Activated CD4-positive, alpha-beta T cell treated with anti-CD3 and anti-CD28 coated beads, Interleukin-2, amount 50 U/mL, for 48 hours (primary cell): Measurements from ENCODE around the gene THRB.

Experiments used
- DNase-seq, 2 experiments: peaks; one replicate each; pipeline ENCODE4 v3.0.0-alpha.2; 2020

The THRB gene

DNA sequence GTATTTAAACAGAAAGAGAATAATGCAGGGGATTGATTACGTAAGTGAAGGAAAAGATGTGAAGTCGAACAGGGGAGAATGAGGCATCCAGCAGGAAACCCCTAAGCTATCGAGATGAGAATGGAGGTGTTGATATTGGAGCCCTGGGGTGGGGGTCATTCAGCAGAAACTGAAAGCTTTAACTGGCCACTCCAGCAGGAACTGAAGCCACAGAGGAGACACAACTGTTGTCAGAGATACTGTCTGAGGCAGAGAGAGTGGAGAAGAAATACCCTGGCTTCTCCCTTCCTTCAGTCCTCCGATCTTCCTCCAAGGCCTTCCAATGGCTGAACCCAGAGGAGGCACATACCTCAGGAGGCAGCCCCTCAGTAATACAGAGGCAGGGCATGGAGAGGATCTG lies 152.4 kb downstream of the THRB start:
- DNase-seq: no peak

GRCh38 chr3:24341668-24342067 lies 153.0 kb downstream of the THRB start:
- no peak for DNase-seq

DNA sequence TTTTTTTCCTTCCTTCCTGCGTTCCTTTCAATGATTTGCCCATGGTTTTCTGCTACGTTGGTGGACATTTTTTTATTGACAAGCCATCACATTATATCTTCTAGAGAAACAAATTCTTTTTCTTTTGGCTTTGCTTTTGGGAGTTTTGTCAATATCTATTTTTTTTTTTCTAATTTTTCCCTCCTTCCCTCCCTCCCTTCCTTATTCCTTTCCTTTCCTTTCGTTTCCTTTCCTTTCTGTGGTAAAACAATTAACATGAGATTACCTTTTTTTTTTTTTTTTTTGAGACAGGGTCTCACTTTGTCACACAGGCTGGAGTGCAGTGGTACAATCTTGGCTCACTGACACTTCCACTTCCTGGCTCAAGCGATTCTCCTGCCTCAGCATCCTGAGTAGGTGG lies 153.7 kb downstream of the THRB start:
- DNase-seq: no peak

GRCh38 chr3:24340161-24340560 lies 154.5 kb downstream of the THRB start:
- no peak for DNase-seq

GRCh38 chr3:24339266-24339825 lies 155.3 kb downstream of the THRB start:
- no peak for DNase-seq

GRCh38 chr3:24338409-24339130 lies 156.1 kb downstream of the THRB start:
- no peak for DNase-seq

DNA sequence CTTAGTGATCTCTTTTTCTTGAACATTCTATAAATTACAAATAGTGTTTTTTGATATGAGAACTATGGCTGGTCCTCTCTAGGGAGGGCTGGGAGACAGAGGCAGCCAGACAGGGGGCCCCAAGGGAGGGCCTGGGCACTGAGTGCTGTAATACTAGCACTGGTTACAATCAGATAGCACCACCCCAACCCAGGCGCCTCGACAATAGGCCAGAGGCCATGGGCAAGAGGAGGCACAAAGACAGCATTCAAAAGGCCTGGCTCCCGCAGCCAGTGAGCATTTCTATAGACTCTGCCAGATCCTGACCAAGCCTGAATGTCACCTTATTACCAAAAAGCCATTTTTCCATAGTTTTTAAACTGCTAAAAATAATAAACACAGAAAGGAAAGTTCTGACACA lies 158.5 kb downstream of the THRB start:
- DNase-seq: no peak

- DNase-seq: no peak
Observed at GRCh38 chr3:24332092-24332491, 162.6 kb downstream of the THRB start.

GRCh38 chr3:24323272-24323671 lies 171.4 kb downstream of the THRB start:
- no peak for DNase-seq

DNA sequence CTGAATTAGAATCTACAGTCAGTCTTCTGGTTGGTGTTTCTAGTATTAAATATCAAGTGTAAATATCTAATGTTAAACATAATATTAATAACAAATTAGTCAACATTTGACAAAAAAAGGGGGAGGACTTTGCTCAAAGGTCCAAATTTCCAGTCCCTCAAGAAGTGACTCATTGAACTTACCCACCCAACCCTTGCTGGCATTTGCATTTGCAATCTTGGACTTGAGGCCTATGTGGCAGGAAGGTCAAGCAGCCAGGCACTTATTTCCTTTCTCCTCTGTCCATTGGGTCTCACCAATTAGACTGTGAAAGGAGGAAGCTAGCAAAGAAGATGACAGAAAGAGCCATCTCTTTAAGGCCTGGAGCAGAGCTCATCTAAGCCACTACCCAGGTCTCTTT lies 174.0 kb downstream of the THRB start:
- DNase-seq: no peak

DNA sequence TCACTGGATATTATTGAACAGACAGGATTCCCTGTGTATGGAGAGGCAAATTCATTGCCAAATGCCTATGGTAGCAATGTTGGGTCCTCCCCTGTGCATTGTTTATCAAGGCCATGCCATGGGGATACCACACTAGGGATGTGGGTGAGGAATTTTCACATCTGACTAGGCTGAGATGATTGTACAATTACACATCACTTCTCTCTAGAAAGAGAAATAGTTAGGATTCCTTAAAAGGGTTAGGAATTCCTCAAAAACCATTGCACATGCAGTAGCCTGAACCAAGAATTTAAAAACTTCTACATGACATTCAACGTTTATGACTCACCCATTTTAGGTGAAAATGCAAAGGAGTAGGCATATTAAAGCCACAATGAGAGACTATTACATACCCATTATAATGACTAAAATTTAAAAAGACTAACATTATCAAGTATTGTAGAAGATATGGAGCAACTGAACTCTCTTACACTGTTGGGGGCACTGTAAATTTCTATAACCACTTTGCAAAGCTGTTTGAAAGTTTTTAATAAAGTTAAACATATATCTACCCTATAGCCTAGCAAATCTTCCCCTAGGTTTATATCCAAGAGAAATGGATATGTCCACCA lies 175.9 kb downstream of the THRB start:
- no peak for DNase-seq

DNA sequence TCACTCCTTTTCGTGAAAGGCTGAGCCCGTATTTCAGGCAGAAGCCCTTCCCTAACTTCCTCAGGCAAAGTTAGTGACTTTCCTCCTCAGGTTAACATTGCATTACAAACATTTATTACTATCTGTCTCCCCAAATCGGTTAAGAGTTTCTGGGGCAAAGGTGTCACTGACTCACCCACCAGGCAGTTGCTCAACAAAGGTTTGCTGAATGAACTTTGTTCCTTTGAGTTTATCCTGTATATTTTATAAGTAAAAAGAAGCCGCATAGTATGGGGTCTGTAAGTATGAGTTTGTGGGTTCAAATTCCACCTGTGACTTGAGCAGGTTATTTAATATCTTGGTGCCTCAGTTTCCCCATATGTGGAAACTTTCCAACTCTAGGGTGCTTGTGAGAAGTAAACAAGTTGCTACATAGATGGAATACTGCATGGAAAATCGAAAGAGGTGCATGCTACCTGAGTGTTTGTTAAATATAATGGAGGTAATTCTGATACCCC lies 177.7 kb downstream of the THRB start:
- DNase-seq: no peak

- no peak for DNase-seq
Observed at GRCh38 chr3:24315971-24316370, 178.7 kb downstream of the THRB start.

- no peak for DNase-seq
Observed at GRCh38 chr3:24315356-24315755, 179.3 kb downstream of the THRB start.

- no peak for DNase-seq
Observed at GRCh38 chr3:24311881-24312280, 182.8 kb downstream of the THRB start.

DNA sequence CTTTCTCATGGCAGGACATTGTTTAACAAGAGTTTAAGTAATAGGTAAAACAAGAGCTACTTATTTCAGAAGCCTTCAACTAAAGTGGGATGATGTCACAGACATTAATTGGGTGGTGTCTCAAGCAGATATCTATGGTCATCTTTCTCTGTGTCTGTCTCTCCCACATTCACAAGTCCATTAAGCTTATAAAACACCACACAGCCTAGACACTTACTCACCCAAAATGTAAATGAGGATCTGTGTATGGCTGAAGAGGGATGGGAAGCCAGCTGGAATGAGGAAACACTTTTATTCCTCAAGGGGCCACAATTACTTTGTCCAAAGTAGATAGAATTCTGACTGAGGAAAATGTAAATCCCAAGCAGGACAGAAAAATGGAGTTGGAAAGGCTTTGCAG lies 183.8 kb downstream of the THRB start:
- no peak for DNase-seq

DNA sequence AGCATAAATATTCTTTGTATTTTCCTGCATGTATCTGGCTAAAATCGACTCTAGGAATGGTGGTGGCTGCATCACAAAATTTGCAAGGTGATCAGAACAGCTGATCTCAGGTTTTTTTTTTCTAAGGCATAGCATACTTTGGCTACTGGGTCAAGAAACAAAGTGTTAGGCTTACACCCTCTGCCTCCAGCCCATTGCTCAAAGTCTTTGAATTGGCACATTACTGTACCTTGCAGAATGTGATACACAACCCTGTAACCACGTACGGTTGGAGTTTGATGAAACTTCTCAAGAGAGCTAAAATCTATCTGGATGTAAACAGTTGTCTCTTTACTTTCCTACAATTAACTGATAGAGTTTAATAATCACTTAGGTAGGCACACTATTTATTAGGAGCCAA lies 188.1 kb downstream of the THRB start:
- DNase-seq: no peak

DNA sequence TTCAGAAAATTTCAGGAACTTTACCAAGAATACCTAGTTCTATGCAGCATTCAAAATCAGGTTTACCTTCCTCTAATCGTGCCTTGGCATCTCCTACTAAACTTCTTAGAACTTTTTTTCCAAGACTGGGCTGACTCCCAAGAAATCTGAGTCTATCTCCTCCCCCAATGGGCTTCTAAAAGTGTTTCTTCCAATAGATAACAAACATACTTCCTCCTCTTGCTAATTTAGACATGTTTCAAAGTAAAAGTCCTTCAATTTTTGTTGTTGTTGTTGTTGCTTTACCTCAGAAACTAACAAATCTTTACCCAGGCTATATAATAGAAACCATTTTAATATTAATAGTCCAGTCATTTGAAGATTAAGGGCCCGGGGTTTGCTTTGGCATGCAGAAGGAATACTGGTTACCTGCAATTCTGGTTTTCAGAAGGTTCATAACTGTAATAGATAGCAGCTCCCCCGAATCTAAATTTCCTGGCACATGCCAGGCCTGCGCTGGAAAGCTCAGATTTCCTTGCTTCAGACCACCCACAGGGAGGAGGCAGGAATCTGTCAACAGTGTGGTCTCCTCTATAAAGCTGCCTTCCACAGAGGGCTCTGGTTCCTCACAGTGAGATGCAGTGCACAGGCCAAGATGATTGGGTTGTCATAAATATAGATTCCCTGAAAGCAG lies 188.7 kb downstream of the THRB start:
- DNase-seq: no peak

DNA sequence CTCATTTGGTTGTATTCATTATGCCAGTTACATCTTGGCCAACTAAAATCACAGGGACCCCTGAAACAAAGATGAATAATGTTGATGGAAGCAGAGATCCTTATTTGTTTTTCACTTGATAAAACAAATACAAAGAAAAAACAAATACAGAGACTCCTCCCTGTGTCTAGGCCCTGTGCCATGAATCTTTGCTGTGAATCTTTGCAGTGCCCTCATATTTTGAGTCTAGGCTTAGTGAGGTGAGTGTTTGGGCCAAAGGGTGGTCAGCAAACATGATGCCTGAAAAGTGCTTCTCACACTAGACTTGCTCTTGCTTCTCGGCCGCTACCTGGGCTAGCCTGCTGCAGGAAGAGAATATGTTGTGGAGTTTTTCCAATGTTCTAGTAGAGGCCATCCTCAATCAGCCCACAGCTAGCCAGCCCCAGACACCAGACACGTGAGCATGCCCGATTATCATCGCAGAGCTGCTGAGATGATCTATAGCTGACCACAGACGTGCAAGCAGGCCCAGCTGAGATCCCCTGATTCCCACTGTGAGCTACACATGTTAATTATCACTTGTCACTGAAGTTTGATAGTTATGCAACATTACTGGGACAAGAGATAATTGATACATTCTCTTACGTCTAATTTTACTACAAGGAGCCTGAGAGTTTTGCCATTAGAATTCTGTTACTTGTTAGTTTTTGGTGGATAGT lies 191.4 kb downstream of the THRB start:
- no peak for DNase-seq

GRCh38 chr3:24302396-24302795 lies 192.3 kb downstream of the THRB start:
- no peak for DNase-seq

DNA sequence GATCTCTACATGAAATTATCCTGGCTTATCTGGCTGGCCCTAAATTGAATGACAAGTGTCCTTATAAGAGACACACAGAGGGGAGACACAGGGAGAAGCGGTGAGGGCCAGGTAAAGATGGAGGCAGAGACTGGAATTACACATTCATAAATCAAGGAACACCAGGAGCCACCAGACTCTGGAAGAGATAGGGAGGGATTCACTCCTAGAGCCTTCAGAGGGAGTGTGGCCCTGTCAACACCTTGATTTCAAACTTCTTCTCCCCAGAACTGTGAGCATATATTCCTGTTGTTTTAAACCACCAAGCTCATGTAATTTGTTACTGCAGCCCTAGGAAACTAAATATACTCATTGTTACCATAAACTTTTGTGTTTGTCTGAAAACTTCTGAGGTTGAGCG lies 193.7 kb downstream of the THRB start:
- no peak for DNase-seq

- DNase-seq: no peak
Observed at GRCh38 chr3:24299806-24300626, 194.6 kb downstream of the THRB start.
